HG03135 (cell line): Measurements from ENCODE around the gene NBAS.

Experiments used
- ATAC-seq: cut with Tn5 transposase; IDR thresholded peaks from one replicate; pipeline ENCODE4 v1.9.1; 2021; ENCODE audit warnings: mild to moderate bottlenecking, moderate library complexity; ENCODE audit not compliant: unreplicated experiment

Gene NBAS

DNA sequence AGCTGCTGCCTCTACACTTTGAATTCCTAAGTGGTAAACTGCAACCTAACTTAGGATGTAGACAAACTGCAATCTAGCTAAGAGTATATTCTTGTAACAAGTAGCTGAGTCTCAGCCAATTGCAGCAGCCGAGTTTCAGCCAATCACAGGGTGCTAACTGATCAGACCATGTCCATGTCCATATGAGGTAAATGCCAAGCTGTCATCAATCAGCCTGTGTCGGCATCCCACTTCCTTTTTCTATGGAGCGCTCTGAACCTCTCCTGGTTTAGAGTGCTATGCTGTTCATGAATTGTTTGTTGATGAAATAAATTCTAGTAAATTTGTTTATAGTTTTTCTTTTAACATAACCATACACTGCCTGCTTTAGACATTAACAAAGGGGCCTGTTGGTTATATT lies 408.8 kb downstream of the NBAS start:
- no peak for ATAC-seq

GRCh38 chr2:15149063-15149462 lies 412.1 kb downstream of the NBAS start:
- ATAC-seq, result no peak

GRCh38 chr2:15147591-15147990 lies 413.5 kb downstream of the NBAS start:
- ATAC-seq, result no peak

DNA sequence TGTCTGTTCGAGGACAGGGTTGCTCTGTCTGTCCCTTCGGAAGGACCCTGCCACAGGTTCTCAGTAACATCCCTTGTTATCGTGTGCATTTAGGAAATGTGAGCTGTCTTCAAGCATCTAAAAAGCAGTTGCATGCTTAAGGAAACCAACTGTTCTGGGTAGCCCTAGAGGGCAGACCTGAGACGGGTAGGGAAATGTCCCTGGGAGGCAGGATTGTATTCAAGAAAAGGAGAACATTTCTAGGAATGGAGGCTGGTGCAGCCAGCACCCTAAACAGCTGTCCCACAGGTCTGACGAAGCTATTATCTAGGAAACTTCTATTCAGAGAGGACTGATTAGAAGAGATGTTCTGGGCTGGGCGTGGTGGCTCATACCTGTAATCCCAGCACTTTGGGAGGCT lies 414.2 kb downstream of the NBAS start:
- ATAC-seq, result no peak

- no peak for ATAC-seq
These were observed 415.2 kb downstream of the NBAS start for GRCh38 chr2:15145919-15146318.

GRCh38 chr2:15145046-15145817 lies 415.9 kb downstream of the NBAS start:
- ATAC-seq, result no peak

DNA sequence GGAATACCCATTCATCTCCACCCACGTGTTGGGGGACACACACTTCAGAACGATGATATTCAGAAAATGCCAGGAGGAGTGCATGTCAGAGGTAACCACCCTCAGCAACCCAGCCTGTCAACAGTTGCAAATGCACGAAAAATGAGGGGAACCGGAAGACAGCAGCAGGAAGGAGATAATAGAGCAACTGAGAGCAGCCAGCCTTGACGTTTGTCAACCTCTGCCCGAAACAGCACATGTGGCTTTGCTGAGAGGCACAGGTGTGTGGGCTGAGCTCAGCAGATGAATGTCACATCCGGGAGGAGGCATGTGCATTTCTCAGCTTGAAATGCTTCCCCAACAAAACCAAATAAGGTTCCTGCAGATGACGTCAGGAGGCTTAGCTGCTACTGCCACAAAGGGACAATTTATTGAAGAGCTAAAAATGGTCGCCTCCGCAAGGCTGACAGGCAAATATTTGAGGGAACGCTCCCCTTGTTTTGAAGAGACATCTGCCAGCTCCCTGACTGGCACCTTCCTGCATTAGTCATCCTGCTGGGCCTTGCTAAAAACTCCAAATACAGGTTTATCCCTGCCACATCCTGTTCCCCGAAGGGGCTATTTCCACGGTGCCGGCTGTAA lies 419.0 kb downstream of the NBAS start:
- ATAC-seq, result peak; percentile 100

- ATAC-seq, result no peak
These were observed 419.9 kb downstream of the NBAS start for GRCh38 chr2:15141211-15141610.

- ATAC-seq, result no peak
These were observed 424.5 kb downstream of the NBAS start for GRCh38 chr2:15136639-15137038.

- ATAC-seq, result no peak
These were observed 426.2 kb downstream of the NBAS start for GRCh38 chr2:15134957-15135356.

DNA sequence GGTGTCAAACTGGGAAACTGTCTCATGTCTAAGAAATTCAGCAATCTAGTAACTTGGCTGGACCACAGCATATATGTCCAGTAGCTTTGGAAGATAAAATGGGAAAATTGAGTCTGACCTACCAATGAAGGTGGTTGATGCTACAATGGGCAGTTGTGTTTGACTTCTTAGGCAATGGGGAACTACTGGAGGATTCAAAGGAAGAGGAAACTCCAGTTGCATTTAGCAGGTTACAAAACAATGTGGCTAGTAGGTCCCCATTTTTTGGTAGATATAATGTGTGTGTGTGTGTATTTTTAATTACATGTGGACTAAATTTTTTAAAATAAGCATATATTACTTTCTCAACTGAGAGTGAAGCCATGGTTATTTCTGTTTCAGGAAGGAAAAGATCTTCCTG lies 427.7 kb downstream of the NBAS start:
- no peak for ATAC-seq

- no peak for ATAC-seq
These were observed 432.3 kb downstream of the NBAS start for GRCh38 chr2:15128846-15129245.

GRCh38 chr2:15127876-15128275 lies 433.3 kb downstream of the NBAS start:
- no peak for ATAC-seq

DNA sequence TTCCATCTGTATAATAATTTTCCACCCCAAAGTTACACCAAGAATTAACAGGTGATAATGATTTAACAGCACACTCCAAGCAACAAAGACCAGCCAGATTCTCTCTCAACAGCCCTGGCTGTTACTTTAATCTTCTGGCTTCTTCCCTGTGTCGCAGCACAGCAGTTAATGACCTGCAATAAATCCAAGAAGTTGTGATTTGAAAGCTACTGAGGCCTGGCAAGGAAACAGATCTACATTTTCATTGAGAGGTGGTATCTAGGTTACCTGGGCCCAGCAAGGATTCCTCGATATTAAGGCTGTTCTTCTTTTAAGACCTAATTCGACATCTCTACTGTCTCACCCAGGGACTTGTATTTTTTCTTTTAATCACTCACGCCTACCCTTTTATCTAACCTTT lies 433.8 kb downstream of the NBAS start:
- ATAC-seq, result no peak

GRCh38 chr2:15126373-15126772 lies 434.8 kb downstream of the NBAS start:
- ATAC-seq, result no peak

GRCh38 chr2:15122915-15123314 lies 438.2 kb downstream of the NBAS start:
- ATAC-seq, result no peak

DNA sequence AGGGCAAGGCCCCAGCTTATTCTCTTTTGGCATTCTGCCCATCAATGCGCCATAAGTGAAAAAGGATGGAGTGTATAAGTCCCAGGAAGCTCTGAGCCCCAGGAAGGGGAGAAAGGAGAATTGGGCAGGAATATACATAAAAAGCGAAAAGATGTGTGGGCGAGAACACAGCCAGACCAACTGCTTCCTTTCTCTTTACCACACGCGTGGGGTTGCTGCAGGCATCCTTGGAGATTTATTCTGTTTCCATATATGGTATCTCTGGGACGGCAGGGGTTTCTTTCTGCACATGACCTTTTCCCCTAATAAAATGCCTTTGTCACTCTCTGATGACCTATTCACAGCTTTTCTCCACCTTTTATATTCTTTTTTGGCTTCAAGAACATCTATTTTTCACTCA lies 440.5 kb downstream of the NBAS start:
- ATAC-seq, result no peak

- ATAC-seq, result no peak
These were observed 441.4 kb downstream of the NBAS start for GRCh38 chr2:15119722-15120175.

DNA sequence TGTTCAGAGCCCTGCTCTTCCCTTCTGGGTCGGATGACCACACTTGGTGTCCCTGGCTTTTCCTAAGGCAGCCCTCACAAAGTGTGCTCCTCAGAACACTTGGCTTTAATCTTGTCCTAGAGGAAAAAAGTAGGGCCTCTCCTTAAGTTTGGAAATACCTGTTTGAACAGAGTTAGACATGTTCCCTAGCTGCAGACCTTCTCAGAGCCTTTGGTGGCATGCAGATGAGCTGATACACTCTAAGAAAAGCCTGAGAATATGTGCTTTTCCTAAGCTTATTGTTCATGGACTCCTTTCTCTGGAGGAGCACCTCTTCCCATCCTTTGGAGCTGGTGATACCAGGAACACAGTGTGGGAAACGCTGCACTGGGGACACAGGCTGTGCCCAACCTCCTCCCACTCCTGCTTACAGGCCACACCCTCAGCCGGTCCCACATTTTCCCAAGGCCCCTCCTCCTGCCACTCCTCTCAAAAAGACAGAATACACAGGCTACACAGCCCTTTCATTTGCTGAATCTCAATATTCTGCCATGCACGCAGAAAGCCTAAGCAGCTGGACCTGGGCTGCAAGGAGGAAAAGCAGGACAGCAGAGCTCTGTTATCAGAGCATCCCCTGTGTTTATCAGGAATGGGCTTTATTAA lies 443.6 kb downstream of the NBAS start:
- ATAC-seq, result no peak
